Measurements from ENCODE around the gene GSTM5. TPM values are rescaled to one million over a fixed set of nuclear protein-coding genes. Genes with fewer than 3 reads are reported as not detected.

Gene GSTM5
- total RNA-seq, 1 donor from 2014 or later: 2.4 TPM

DNA sequence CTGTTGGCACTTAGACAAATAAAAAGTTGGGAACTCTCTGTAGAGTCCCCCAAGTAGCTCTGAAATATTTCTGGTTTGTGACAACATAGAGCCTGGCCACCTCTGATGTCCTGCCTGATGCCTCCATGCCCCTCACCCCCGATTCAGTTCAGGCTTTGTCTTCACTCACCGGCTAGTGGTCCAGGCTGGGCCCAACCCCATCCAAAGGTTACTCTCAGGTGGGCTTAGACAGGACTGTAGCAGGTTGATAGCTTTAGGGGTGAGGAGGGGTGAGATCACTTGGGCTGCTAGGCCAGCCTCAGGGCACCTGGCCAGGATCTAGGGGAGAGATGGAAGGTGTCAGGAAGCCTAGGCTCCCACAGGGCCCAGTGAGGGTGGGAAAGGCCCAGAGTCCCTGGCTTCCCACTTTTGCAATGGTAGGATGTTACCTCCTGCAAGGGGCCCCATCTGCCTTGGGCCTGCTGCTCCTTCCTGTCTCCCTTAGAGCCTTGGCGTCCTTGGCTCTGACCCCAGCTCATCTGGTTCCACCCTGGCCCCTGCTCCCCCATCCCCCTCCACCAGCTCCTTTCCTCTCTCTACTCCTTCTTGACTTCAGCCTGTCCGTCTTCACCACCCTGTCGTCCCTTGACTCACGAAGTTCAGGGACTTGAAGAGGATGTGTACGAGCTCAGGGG lies 44.9 kb downstream of the GSTM5 start:
- no peaks in the 10 kb centered on the region for H3K36me3 ChIP-seq
- no peaks in the 10 kb centered on the region for H3K9me3 ChIP-seq (replicated peaks)
- no peak overlapping the region for H3K4me3 ChIP-seq
- no peaks in the 10 kb centered on the region for H3K27me3 ChIP-seq (ENCODE audit: low read depth)
- no peak for DNase-seq
- TF ChIP-seq, protein P1, sequence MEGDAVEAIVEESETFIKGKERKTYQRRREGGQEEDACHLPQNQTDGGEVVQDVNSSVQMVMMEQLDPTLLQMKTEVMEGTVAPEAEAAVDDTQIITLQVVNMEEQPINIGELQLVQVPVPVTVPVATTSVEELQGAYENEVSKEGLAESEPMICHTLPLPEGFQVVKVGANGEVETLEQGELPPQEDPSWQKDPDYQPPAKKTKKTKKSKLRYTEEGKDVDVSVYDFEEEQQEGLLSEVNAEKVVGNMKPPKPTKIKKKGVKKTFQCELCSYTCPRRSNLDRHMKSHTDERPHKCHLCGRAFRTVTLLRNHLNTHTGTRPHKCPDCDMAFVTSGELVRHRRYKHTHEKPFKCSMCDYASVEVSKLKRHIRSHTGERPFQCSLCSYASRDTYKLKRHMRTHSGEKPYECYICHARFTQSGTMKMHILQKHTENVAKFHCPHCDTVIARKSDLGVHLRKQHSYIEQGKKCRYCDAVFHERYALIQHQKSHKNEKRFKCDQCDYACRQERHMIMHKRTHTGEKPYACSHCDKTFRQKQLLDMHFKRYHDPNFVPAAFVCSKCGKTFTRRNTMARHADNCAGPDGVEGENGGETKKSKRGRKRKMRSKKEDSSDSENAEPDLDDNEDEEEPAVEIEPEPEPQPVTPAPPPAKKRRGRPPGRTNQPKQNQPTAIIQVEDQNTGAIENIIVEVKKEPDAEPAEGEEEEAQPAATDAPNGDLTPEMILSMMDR (IDR thresholded peaks at IDR 0.05; ENCODE audit: borderline replicate concordance): no peak
- no peaks in the 10 kb centered on the region for H3K4me1 ChIP-seq
- no peak overlapping the region for H3K27ac ChIP-seq (replicated peaks)
- intact Hi-C loops (cut with micrococcal nuclease): no loop called here

DNA sequence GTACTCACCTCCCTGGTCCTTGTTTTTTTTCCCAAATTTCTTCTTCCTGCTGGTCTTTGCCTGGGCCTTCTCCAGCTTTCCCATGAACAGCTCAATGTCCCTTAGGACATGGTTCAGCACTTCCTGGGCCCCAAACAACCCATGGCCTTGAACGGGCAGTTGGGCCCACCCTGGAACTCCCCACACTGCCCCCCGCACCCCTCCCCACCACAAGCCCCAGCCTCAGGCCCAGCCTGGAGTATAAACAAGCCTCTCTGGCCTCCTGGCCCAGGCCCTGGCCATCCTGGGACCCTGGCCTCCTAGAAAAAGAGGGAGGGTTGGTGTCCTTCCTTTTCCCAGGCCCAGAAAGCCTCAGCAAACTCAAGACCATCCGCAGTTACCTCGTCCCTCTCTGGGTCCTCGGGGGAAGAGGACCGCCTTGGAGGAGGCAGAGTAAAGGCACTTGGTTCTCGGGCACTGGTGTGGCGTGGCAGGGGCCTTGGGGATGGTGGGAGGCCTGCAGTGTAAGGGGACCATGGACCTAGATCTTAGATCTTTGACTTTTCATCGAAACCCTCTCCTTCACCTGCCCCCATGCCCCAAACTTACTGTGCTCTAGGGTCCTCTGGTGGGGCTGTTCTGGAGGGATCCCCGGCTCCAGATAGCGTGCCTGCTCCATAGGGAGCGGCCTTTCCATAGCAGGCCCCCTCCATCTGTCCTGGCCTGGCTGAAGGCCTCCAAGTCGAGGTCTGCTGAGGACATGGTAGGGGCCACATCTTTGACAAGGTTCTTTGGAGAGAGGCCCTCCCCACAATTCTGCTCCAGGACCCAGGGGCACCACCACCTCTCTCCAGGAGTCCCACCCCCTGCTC lies 46.1 kb downstream of the GSTM5 start:
- intact Hi-C loops (cut with micrococcal nuclease): no loop called here
- Histone ChIP-seq H3K9me3 (replicated peaks) (no peaks in the 10 kb centered on the region), H3K4me1 (no peaks in the 10 kb centered on the region), H3K4me3 (no peak overlapping the region), H3K27ac (replicated peaks) (no peak overlapping the region), H3K27me3 (ENCODE audit: low read depth) (no peaks in the 10 kb centered on the region), H3K36me3 (no peaks in the 10 kb centered on the region)
- no peak for DNase-seq
- TF ChIP-seq, protein P1 (IDR thresholded peaks at IDR 0.05; ENCODE audit: borderline replicate concordance): no peak

DNA sequence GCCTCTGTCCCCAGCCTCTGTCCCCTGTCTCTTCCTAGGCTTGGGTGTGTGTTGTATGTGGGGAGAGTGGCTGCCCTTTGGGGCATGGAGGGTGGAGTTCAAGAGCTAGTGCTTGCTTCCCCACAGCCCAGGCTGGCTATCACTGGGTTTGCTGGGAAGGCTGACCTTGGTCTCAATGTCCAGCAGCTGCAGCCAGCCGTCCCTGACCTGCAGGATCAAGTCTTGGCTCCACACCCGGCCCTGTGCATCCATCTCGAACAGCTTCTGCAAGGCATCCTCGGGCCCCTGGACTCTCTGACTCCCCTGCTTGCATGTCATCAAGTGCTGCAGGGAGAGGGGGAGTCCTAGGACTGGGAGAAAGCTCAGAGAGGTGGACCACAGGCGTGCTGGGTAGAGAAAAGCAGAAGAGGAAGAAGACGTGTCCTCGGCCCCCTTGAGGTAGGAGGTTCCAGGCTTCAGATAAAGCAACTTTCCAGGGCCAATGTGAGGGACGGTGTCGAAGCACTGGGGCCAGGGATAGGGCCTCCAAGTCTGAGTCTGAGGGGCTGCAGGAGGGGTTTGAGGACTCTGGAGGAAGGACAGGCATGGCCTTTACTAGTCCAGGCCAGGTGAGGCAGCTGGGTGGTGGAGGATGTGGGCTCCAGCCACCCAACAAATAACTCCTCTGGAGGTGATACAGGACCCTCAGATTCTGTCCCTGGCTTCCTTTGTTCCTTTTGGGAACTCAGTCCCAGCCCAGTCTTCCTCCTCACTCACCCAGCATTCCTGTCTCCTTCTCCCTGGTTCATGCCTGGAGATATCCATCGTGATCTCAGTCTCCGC lies 47.7 kb downstream of the GSTM5 start:
- intact Hi-C loops (cut with micrococcal nuclease): no loop called here
- Histone ChIP-seq H3K9me3 (replicated peaks) (no peaks in the 10 kb centered on the region), H3K36me3 (no peaks in the 10 kb centered on the region), H3K27ac (replicated peaks) (no peak overlapping the region), H3K27me3 (ENCODE audit: low read depth) (no peaks in the 10 kb centered on the region), H3K4me1 (no peaks in the 10 kb centered on the region), H3K4me3 (no peak overlapping the region)
- DNase-seq: no peak
- TF ChIP-seq, protein P1 (IDR thresholded peaks at IDR 0.05; ENCODE audit: borderline replicate concordance): no peak

DNA sequence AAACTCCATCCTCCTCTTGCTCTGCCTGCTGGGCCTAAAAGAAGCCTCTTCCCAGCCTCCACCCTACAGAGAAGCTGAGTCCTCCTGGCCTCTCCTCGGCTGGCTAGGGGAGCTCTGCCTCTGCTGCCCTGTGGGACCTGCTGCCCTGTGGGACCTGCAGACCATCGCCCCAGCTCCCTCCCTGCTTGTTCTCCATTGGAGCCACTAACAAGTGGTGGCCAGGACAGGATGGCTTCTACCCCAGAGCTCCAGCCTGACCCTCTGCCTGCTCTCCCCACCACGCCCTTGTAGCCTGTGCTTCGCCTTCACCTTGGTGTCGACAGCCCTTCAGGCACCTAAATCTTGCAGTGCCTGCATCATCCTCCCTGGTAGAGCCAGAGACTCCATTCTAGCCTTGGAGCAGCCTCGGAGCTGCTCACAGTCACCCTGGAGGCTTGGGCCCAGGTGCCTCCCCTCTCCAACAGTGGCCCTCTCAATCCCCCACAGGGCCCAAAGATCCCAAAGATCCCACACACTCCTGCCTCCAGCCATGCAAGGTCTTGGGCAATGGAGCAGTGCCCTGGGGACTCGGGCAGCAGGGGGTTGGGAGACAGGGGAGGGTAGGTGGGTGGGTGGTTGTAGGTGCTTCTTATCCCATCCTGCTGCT lies 48.7 kb downstream of the GSTM5 start:
- Histone ChIP-seq H3K27ac (replicated peaks) (no peak overlapping the region), H3K9me3 (replicated peaks) (no peaks in the 10 kb centered on the region), H3K4me1 (no peaks in the 10 kb centered on the region), H3K4me3 (no peak overlapping the region), H3K36me3 (no peaks in the 10 kb centered on the region), H3K27me3 (ENCODE audit: low read depth) (no peaks in the 10 kb centered on the region)
- intact Hi-C loops (cut with micrococcal nuclease): no loop called here
- no peak for DNase-seq
- TF ChIP-seq, protein P1 (IDR thresholded peaks at IDR 0.05; ENCODE audit: borderline replicate concordance): no peak

All from left ventricle myocardium inferior (tissue), 1 donor.